Thyroid gland (tissue), 4 donors: ENCODE measurements around the gene SPOUT1. TPM values are rescaled to one million over a fixed set of nuclear protein-coding genes. Genes with fewer than 3 reads are reported as not detected.

ENCODE experiments used
- DNase-seq, 2 donors: peaks; one replicate each; pipeline ENCODE4 v3.0.0-alpha.2; 2019
- H3K27ac ChIP-seq, 3 donors: fragments of 200-600 bp; sonication (generic); 1 replicate in 2 of 3; 2 replicates in 1 of 3; pipeline ENCODE4 v1.5.1; 2016 to 2019; ENCODE audit warnings: mild to moderate bottlenecking in 1 of 3, moderate library complexity in 1 of 3
- H3K27me3 ChIP-seq: fragments of 200-600 bp; sonication (generic); one replicate; pipeline ENCODE4 v1.5.1; 2019
- H3K36me3 ChIP-seq, 2 donors: fragments of 200-600 bp; sonication (generic); one replicate each; pipeline ENCODE4 v1.5.1; 2016 to 2019
- H3K4me1 ChIP-seq, 2 donors: fragments of 200-600 bp; sonication (generic); one replicate each; pipeline ENCODE4 v1.5.1; 2017 to 2019
- H3K4me3 ChIP-seq, 3 donors: fragments of 200-600 bp; sonication (generic); replicated peaks in 1 of 3; 1 replicate in 2 of 3; 2 replicates in 1 of 3; pipeline ENCODE4 v1.5.1; 2016; ENCODE audit warnings: mild to moderate bottlenecking in 1 of 3
- H3K9me3 ChIP-seq: fragments of 200-600 bp; sonication (generic); one replicate; pipeline ENCODE4 v1.5.1; 2017
- POLR2A ChIP-seq, 2 donors: fragments of 450-650 bp; IDR thresholded peaks; one replicate each; pipeline ENCODE4 v1.6.1; 2017; ENCODE audit warnings: antibody characterized with exemption in 2 of 2, mild to moderate bottlenecking in 2 of 2, moderate library complexity in 1 of 2
- WGBS, 2 donors: methylation state at CpG; one replicate each; pipeline ENCODE4 v1.1.5; 2017; 5-methylcytosine and 5-hydroxymethylcytosine counted together
- intact Hi-C: fragments of 100-400 bp; cut with DNase I; formaldehyde crosslinking; loops from one replicate; pipeline ENCODE4 v1.15.1; 2023
- total RNA-seq, 4 donors: library from RNA; depleted of rRNA; stranded (reverse); fragments of >200 nt; gene quantifications; one replicate each; pipeline ENCODE4 v1.2.3, GENCODE V29; 2016
- TF ChIP-seq, protein P1 (sequence below), 6 experiments: fragments of 200-600 bp in 3 of 6; fragments of 450-650 bp in 3 of 6; sonication (generic) in 3 of 6; IDR thresholded peaks; one replicate each; pipeline ENCODE4 v1.5.1; 2016 to 2019; ENCODE audit warnings: antibody characterized with exemption in 6 of 6, mild to moderate bottlenecking in 2 of 6, inconsistent platforms in 1 of 6, moderate library complexity in 1 of 6

SPOUT1 gene
- total RNA-seq, 4 donors from 2014 or later = 16.7 to 38.4 (median 27.4) TPM

DNA sequence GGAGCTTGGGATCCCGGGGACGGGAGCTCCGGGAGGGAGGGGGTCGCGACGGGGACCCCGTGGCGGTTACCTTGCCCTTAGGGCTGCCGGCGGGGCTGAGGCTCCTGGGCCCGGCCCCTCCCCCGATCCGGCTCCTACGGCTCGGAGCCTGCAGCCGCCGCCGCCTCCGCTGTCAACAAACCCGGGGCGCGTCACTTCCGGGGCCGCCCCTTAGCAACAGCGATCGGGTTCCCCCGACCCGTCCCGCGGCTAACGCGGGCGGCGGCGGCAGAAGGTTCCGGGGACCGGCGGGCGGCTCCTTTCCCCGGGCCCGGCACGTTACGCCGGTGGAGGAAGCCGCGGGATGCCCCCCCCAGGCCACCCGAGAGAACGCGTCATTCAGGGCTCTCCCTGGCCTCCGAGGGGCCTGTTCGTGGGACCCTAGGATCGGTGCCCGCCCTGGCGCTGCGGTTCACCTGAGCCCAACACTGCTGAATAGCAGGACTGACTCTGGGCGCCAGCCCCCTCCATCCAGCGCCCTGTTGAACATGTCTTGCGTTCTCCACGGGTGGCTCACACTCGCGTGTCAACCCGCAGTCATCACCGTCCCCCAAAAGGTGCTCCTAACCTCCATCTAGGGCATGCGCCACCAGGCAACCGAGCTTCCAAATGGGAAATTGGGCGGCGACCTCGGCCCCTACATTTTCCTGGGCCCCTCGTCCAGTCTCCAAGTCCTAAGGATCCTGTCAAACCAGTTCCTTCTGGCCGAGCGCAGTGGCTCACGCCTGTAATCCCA, 57.7 kb downstream of the SPOUT1 start, which contains the start of gene ZER1:
Gene ZER1 (minus strand): TSS at position 183 of the 775 bp plus-strand sequence. CDS start 16,362 bp downstream, outside the sequence.
- Histone ChIP-seq H3K9me3 (no peaks in the 10 kb centered on the region), H3K27me3 (no peaks in the 10 kb centered on the region), H3K27ac (peak within 1 kb of the TSS; percentile 90 to 94 (median 90)), H3K36me3 (no peaks in the 10 kb centered on the region), H3K4me1 (peaks cover 16% of the 10 kb centered on the region in 2 donors), H3K4me3 (peak within 1 kb of the TSS; percentile 79 to 94 (median 80))
- peak; percentile 95 to 96 for DNase-seq
- TF ChIP-seq, protein P1, sequence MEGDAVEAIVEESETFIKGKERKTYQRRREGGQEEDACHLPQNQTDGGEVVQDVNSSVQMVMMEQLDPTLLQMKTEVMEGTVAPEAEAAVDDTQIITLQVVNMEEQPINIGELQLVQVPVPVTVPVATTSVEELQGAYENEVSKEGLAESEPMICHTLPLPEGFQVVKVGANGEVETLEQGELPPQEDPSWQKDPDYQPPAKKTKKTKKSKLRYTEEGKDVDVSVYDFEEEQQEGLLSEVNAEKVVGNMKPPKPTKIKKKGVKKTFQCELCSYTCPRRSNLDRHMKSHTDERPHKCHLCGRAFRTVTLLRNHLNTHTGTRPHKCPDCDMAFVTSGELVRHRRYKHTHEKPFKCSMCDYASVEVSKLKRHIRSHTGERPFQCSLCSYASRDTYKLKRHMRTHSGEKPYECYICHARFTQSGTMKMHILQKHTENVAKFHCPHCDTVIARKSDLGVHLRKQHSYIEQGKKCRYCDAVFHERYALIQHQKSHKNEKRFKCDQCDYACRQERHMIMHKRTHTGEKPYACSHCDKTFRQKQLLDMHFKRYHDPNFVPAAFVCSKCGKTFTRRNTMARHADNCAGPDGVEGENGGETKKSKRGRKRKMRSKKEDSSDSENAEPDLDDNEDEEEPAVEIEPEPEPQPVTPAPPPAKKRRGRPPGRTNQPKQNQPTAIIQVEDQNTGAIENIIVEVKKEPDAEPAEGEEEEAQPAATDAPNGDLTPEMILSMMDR (IDR thresholded peaks at IDR 0.05) = peak in 1 of 6 experiments; percentile 11
- TF ChIP-seq POLR2A (IDR thresholded peaks at IDR 0.05) = peak; percentile 46 to 91
- 1 to 3% methylated on average over 22 to 25 of the region's 72 CpGs for WGBS, 2 donors
- intact Hi-C loops = no loop called here

DNA sequence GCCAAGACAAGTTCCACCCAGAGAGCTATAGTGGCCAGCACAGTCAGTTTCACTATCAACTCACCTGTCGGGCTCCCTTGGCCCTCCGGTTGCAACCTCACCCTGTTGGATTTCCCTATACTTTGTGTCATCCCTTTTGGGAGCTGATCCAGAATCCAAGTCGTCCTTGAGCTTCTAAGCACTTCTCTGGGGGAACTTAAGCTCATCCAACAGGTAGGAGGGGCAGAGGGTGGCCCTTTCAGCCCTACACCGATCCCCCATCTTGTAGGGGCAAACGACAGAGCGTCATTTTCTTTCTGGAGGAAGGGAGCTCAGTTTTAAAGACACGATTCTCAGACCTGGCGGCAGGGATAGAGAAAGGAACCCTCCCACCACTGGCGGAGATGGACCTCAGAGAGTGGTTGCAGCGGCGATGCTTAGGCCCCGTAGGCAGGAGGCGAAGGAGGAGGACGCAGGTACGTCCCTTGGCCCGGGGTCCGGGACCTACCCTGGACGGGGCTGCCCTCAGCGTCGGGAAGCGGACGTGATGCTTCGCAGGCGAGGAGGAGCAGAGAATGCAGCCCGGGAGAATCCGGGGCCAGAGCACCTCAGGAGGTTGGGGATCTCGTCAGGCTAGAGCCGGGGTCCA, 58.4 kb downstream of the SPOUT1 start:
- Histone ChIP-seq H3K4me3 (peak overlapping the region; percentile 79 to 94 (median 80)), H3K9me3 (no peaks in the 10 kb centered on the region), H3K27me3 (no peaks in the 10 kb centered on the region), H3K4me1 (peaks cover 16% of the 10 kb centered on the region in 2 donors), H3K36me3 (no peaks in the 10 kb centered on the region), H3K27ac (peak overlapping the region; percentile 90 to 94 (median 90))
- intact Hi-C loops = no loop called here
- 1 to 2% methylated on average over 21 to 28 of the region's 28 CpGs for WGBS, 2 donors
- peak; percentile 31 to 34 for DNase-seq
- no peak for TF ChIP-seq POLR2A (IDR thresholded peaks at IDR 0.05)
- TF ChIP-seq, protein P1 (IDR thresholded peaks at IDR 0.05) = no peak

DNA sequence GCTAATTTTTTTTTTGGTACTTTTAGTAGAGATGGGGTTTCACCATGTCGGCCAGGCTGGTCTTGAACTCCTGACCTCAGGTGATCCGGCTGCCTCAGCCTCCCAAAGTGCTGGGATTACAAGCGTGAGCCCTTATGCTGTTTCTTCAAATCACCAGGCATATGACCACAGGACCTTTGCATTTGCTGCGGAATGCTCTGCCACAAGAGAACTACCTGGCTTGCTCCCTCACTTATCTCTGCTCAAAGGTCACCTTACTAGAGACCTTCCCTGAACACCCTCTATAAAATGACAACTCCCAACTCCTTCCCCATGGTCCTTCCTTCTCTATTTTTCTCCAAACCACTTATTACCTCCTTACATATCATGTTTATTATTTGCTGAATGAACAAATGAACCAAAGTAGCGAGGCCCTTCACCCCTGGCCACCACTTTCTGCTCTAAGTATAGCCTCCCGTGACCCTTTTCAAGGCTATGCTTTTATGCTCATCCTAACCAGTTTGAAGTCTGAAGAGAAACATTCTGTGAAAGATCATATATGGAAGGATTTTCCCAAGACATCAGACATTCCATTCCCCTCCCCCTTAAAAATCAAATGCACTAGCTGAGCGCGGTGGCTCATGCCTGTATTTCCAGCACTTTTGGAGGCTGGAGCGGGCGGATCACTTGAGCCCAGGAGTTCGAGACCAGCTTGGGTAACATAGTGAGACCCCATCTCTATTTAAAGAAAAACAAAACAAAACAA, 59.1 kb downstream of the SPOUT1 start:
- no peaks in the 10 kb centered on the region for H3K27me3 ChIP-seq
- H3K4me3 ChIP-seq = peak overlapping the region; percentile 79 to 94 (median 80)
- H3K36me3 ChIP-seq = no peaks in the 10 kb centered on the region
- intact Hi-C loops = no loop called here
- no peak for DNase-seq
- H3K9me3 ChIP-seq = no peaks in the 10 kb centered on the region
- TF ChIP-seq, protein P1 (IDR thresholded peaks at IDR 0.05) = no peak
- no peak for TF ChIP-seq POLR2A (IDR thresholded peaks at IDR 0.05)
- 74 to 80% methylated on average over 11 of the region's 11 CpGs for WGBS, 2 donors
- peaks cover 16% of the 10 kb centered on the region in 2 donors for H3K4me1 ChIP-seq
- peak overlapping the region in 2 of 3 donors; percentile 90 to 94 for H3K27ac ChIP-seq

Other genes with a start within 250 kb of the SPOUT1 start
- gene DYNC2I2, start 172.9 kb downstream of the SPOUT1 start, total RNA-seq = 100 to 1,000 TPM in 2 of 4 donors, 10 to 100 TPM in 2; 86.1 to 179 (median 132) TPM
- gene SET, start 140.6 kb downstream of the SPOUT1 start, total RNA-seq = 100 to 1,000 TPM; 173 to 217 (median 202) TPM
- gene PKN3, start 127.3 kb downstream of the SPOUT1 start, total RNA-seq = 1 to 10 TPM; 4.4 to 7.6 (median 6.4) TPM
- 10 to 100 TPM; 21.2 to 45.7 (median 33.7) TPM for gene ZDHHC12, start 105.7 kb downstream of the SPOUT1 start, total RNA-seq
- 100 to 1,000 TPM in 1 of 4 donors, 10 to 100 TPM in 3; 45.1 to 129 (median 70.2) TPM for gene ZER1, start 57.9 kb downstream of the SPOUT1 start, total RNA-seq
- gene TBC1D13, start 42.5 kb downstream of the SPOUT1 start, total RNA-seq = 10 to 100 TPM; 18.6 to 32.1 (median 27.6) TPM
- 10 to 100 TPM; 15.2 to 74.6 (median 40.1) TPM for gene ENDOG, start 11.3 kb downstream of the SPOUT1 start, total RNA-seq
- 10 to 100 TPM in 3 of 4 donors, 1 to 10 TPM in 1; 5.8 to 12.6 (median 12.3) TPM for gene KYAT1, start 52.2 kb upstream of the SPOUT1 start, total RNA-seq
- 10 to 100 TPM; 56.3 to 65.6 (median 61.5) TPM for gene LRRC8A, start 52.3 kb upstream of the SPOUT1 start, total RNA-seq
- gene PHYHD1, start 91.2 kb upstream of the SPOUT1 start, total RNA-seq = 10 to 100 TPM; 10.1 to 65.3 (median 39.4) TPM
- 10 to 100 TPM; 21.1 to 25.2 (median 22.2) TPM for gene DOLK, start 117.8 kb upstream of the SPOUT1 start, total RNA-seq
- gene NUP188, start 117.9 kb upstream of the SPOUT1 start, total RNA-seq = 10 to 100 TPM; 27.1 to 78.2 (median 35.8) TPM
- gene SH3GLB2, start 198.5 kb upstream of the SPOUT1 start, total RNA-seq = 100 to 1,000 TPM in 1 of 4 donors, 10 to 100 TPM in 3; 89.5 to 139 (median 93.7) TPM
- gene MIGA2, start 206.8 kb upstream of the SPOUT1 start, total RNA-seq = 10 to 100 TPM; 23.9 to 78.8 (median 50.0) TPM